Measurements from ENCODE around the gene MANBA. TPM values are rescaled to one million over a fixed set of nuclear protein-coding genes. Genes with fewer than 3 reads are reported as not detected.

The MANBA gene
- total RNA-seq, 1 donor from 2014 or later: 35.8 TPM

- Histone ChIP-seq H3K4me1 (no peaks in the 10 kb centered on the region), H3K27ac (no peak overlapping the region), H3K9me3 (no peaks in the 10 kb centered on the region), H3K4me3 (no peak overlapping the region), H3K36me3 (no peaks in the 10 kb centered on the region), H3K27me3 (no peaks in the 10 kb centered on the region)
- TF ChIP-seq POLR2A (IDR thresholded peaks at IDR 0.05) (no peak), POLR2AphosphoS5 (IDR thresholded peaks at IDR 0.05; ENCODE audit: insufficient read depth in 1 of 2, low read depth in 1 of 2) (no peak)
- TF ChIP-seq, protein P1, sequence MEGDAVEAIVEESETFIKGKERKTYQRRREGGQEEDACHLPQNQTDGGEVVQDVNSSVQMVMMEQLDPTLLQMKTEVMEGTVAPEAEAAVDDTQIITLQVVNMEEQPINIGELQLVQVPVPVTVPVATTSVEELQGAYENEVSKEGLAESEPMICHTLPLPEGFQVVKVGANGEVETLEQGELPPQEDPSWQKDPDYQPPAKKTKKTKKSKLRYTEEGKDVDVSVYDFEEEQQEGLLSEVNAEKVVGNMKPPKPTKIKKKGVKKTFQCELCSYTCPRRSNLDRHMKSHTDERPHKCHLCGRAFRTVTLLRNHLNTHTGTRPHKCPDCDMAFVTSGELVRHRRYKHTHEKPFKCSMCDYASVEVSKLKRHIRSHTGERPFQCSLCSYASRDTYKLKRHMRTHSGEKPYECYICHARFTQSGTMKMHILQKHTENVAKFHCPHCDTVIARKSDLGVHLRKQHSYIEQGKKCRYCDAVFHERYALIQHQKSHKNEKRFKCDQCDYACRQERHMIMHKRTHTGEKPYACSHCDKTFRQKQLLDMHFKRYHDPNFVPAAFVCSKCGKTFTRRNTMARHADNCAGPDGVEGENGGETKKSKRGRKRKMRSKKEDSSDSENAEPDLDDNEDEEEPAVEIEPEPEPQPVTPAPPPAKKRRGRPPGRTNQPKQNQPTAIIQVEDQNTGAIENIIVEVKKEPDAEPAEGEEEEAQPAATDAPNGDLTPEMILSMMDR (IDR thresholded peaks at IDR 0.05): no peak
- intact Hi-C loops (cut with DNase I): no loop called here
- no peak for DNase-seq (ENCODE audit: extremely low spot score in 2 of 2)
Observed at GRCh38 chr4:102787944-102788343, 27.2 kb upstream of the MANBA start.

GRCh38 chr4:102787096-102787881 is 26.5 kb upstream of the MANBA start:
- intact Hi-C loops (cut with DNase I): no loop called here
- Histone ChIP-seq H3K36me3 (no peaks in the 10 kb centered on the region), H3K4me1 (no peaks in the 10 kb centered on the region), H3K4me3 (no peak overlapping the region), H3K9me3 (no peaks in the 10 kb centered on the region), H3K27me3 (no peaks in the 10 kb centered on the region), H3K27ac (no peak overlapping the region)
- no peak for DNase-seq (ENCODE audit: extremely low spot score in 2 of 2)
- TF ChIP-seq, protein P1 (IDR thresholded peaks at IDR 0.05): no peak
- TF ChIP-seq POLR2AphosphoS5 (IDR thresholded peaks at IDR 0.05; ENCODE audit: insufficient read depth in 1 of 2, low read depth in 1 of 2) (no peak), POLR2A (IDR thresholded peaks at IDR 0.05) (no peak)

DNA sequence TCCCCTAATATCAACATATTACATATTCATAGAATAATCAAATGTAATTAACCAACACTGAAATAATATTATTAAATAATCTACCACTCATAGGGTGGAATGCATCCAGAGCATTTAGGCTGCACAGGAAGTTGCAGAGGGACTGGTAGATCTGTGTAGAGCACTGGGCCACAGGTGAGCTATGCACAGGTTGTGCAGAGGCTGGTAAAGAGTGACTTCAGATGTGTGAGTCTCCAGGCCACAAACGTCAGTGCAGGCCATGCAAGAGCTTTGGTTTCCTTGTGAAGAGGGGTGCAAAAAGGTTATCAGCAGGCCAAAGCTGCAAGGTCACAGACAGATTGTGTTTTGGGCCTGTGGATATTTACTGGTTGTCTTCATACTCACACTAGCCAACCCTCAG is 25.5 kb upstream of the MANBA start:
- H3K4me3 ChIP-seq: no peak overlapping the region
- TF ChIP-seq POLR2A (IDR thresholded peaks at IDR 0.05) (no peak), POLR2AphosphoS5 (IDR thresholded peaks at IDR 0.05; ENCODE audit: insufficient read depth in 1 of 2, low read depth in 1 of 2) (no peak)
- TF ChIP-seq, protein P1 (IDR thresholded peaks at IDR 0.05): no peak
- H3K27me3 ChIP-seq: no peaks in the 10 kb centered on the region
- H3K9me3 ChIP-seq: no peaks in the 10 kb centered on the region
- intact Hi-C loops (cut with DNase I): no loop called here
- no peak overlapping the region for H3K27ac ChIP-seq
- no peak for DNase-seq (ENCODE audit: extremely low spot score in 2 of 2)
- no peaks in the 10 kb centered on the region for H3K4me1 ChIP-seq
- no peaks in the 10 kb centered on the region for H3K36me3 ChIP-seq

DNA sequence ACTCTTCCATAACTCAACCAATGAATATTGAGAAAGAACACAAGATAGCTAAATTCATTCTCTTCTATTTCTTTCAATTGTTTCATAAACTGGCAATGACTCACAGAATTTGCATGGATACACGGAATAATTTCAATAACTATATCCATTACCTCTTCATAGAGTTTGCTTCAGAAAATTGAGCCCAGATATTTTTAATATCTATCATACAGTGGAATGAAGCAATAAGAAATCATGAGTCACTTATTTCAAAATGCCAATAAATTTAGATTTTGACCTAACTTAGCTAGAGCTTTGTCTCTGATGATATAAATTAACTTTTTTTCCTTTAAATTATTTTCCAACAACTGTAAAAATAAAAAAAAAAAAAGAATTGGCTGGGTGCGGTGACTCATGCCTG is 22.2 kb upstream of the MANBA start:
- H3K27me3 ChIP-seq: no peaks in the 10 kb centered on the region
- no peak overlapping the region for H3K27ac ChIP-seq
- H3K9me3 ChIP-seq: no peaks in the 10 kb centered on the region
- intact Hi-C loops (cut with DNase I): no loop called here
- no peaks in the 10 kb centered on the region for H3K4me1 ChIP-seq
- no peak for TF ChIP-seq POLR2A (IDR thresholded peaks at IDR 0.05)
- no peak for TF ChIP-seq POLR2AphosphoS5 (IDR thresholded peaks at IDR 0.05; ENCODE audit: insufficient read depth in 1 of 2, low read depth in 1 of 2)
- TF ChIP-seq, protein P1 (IDR thresholded peaks at IDR 0.05): no peak
- H3K4me3 ChIP-seq: no peak overlapping the region
- H3K36me3 ChIP-seq: no peaks in the 10 kb centered on the region
- DNase-seq (ENCODE audit: extremely low spot score in 2 of 2): no peak

- no peak overlapping the region for H3K27ac ChIP-seq
- H3K36me3 ChIP-seq: no peaks in the 10 kb centered on the region
- TF ChIP-seq, protein P1 (IDR thresholded peaks at IDR 0.05): no peak
- no peak for TF ChIP-seq POLR2AphosphoS5 (IDR thresholded peaks at IDR 0.05; ENCODE audit: insufficient read depth in 1 of 2, low read depth in 1 of 2)
- TF ChIP-seq POLR2A (IDR thresholded peaks at IDR 0.05): no peak
- intact Hi-C loops (cut with DNase I): no loop called here
- H3K4me3 ChIP-seq: no peak overlapping the region
- H3K27me3 ChIP-seq: no peaks in the 10 kb centered on the region
- H3K4me1 ChIP-seq: no peaks in the 10 kb centered on the region
- no peak for DNase-seq (ENCODE audit: extremely low spot score in 2 of 2)
- no peaks in the 10 kb centered on the region for H3K9me3 ChIP-seq
Observed at GRCh38 chr4:102781570-102781969, 20.8 kb upstream of the MANBA start.
